Kidney (tissue), 14 donors: Measurements from ENCODE around the gene DRC3. TPM values are rescaled to one million over a fixed set of nuclear protein-coding genes. Genes with fewer than 3 reads are reported as not detected.

Experiments
- DNase-seq, 5 donors: peaks; one replicate each; pipeline ENCODE4 v3.0.0-alpha.2; 2013 to 2020
- FAIRE-seq: peaks from 2 replicates; lab custom pipeline; 2012; peaks lifted over from hg19 to GRCh38; lab: Jason Lieb, UNC
- H3K27ac ChIP-seq, 2 donors: one replicate each; pipeline ENCODE4 v1.7.0; 2013; ENCODE audit warnings: low read depth in 2 of 2, low read length in 2 of 2, inconsistent platforms in 1 of 2
- H3K27me3 ChIP-seq: one replicate; pipeline ENCODE4 v1.7.1; 2013; ENCODE audit warnings: low read length, inconsistent platforms; ENCODE audit not compliant: control insufficient read depth, insufficient read depth
- H3K36me3 ChIP-seq, 3 donors: one replicate each; pipeline versions ENCODE4 v1.7.0 to v1.7.1; 2013; ENCODE audit warnings: low read length in 3 of 3, control low read depth in 1 of 3, inconsistent platforms in 1 of 3; ENCODE audit not compliant: insufficient read depth in 3 of 3, control insufficient read depth in 2 of 3
- H3K4me1 ChIP-seq, 3 donors: one replicate each; pipeline versions ENCODE4 v1.7.0 to v1.7.1; 2013; ENCODE audit warnings: low read length in 3 of 3, inconsistent platforms in 1 of 3, low read depth in 1 of 3; ENCODE audit not compliant: control insufficient read depth in 2 of 3, insufficient read depth in 2 of 3
- H3K4me3 ChIP-seq, 3 donors: one replicate each; pipeline versions ENCODE4 v1.7.0 to v1.8.1; 2013; ENCODE audit warnings: low read length in 3 of 3, control low read depth in 1 of 3, inconsistent platforms in 1 of 3
- H3K9ac ChIP-seq, 3 donors: one replicate each; pipeline versions ENCODE4 v1.7.0 to v1.7.1; 2013; ENCODE audit warnings: low read length in 3 of 3, control low read depth in 1 of 3, inconsistent platforms in 1 of 3
- H3K9me3 ChIP-seq, 3 donors: one replicate each; pipeline versions ENCODE4 v1.7.0 to v1.7.1; 2013; ENCODE audit warnings: low read length in 3 of 3, control low read depth in 1 of 3, inconsistent platforms in 1 of 3; ENCODE audit not compliant: control insufficient read depth in 2 of 3, insufficient read depth in 1 of 3
- CTCF ChIP-seq: IDR thresholded peaks from 3 replicates; pipeline ENCODE4 v1.5.1; 2012; ENCODE audit warnings: mild to moderate bottlenecking, moderate library complexity, borderline replicate concordance; ENCODE audit not compliant: insufficient read depth; ENCODE audit errors: extremely low read depth
- intact Hi-C: fragments of 100-400 bp; cut with DNase I; formaldehyde crosslinking; loops from one replicate; pipeline ENCODE4 v1.11.1; 2022
- polyA plus RNA-seq: library from polyadenylated mRNA; stranded (reverse); fragments of 350-450 nt; fragmentation: Illumina TruSeq; extraction: RNeasy Lipid Tissue Mini Kit (QIAGEN cat#74804); gene quantifications from one replicate; pipeline ENCODE4 v1.2.3, GENCODE V29; 2014; ENCODE audit warnings: low read depth, low replicate concordance; ENCODE audit not compliant: insufficient read depth
- total RNA-seq: library from RNA; stranded (reverse); fragmentation: NEBNext Ultra II Directional; extraction: Animal tissue kit (Norgen Biotek cat#: 25700); gene quantifications from one replicate; pipeline ENCODE4 v1.2.1, GENCODE V29; 2021
- donor health status: control.
- donor health status: control.
- donor health status: control.
- donor health status: control.
- donor health status: control.
- donor health status: DM: yes; HTN: yes; CAD: no.
- donor health status: Normal renal cell carcinoma (clear cell type).

DRC3 gene
- total and polyA plus RNA-seq, 2 donors from 2014 or later, result 8.6 to 17.3 TPM

GRCh38 chr17:17942846-17943245 lies 29.8 kb upstream of the DRC3 start:
- DNase-seq (no peak), FAIRE-seq (no peak)
- no peak overlapping the region for H3K4me3 ChIP-seq
- H3K27ac ChIP-seq, result peak overlapping the region in 1 of 2 donors; percentile 39
- no peak for TF ChIP-seq CTCF
- no peaks in the 10 kb centered on the region for H3K36me3 ChIP-seq
- H3K9me3 ChIP-seq, result no peaks in the 10 kb centered on the region
- intact Hi-C loops, result no loop called here
- peaks cover 0 to 57% (median 32%) of the 10 kb centered on the region in 3 donors for H3K4me1 ChIP-seq
- H3K9ac ChIP-seq, result peak overlapping the region in 1 of 3 donors; percentile 9
- no peaks in the 10 kb centered on the region for H3K27me3 ChIP-seq

- Histone ChIP-seq H3K9ac (peak overlapping the region in 1 of 3 donors; percentile 9), H3K9me3 (no peaks in the 10 kb centered on the region), H3K4me1 (peaks cover 0 to 51% (median 31%) of the 10 kb centered on the region in 3 donors), H3K36me3 (no peaks in the 10 kb centered on the region), H3K4me3 (no peak overlapping the region), H3K27ac (peak overlapping the region; percentile 0 to 16), H3K27me3 (no peaks in the 10 kb centered on the region)
- DNase-seq, result no peak
- no peak for TF ChIP-seq CTCF
- intact Hi-C loops, result no loop called here
- no peak for FAIRE-seq
Observed at GRCh38 chr17:17943281-17943984, 29.2 kb upstream of the DRC3 start.

- Histone ChIP-seq H3K4me3 (no peak overlapping the region), H3K9ac (no peak overlapping the region), H3K9me3 (no peaks in the 10 kb centered on the region), H3K27me3 (no peaks in the 10 kb centered on the region), H3K4me1 (peaks cover 0 to 43% (median 31%) of the 10 kb centered on the region in 3 donors), H3K36me3 (no peaks in the 10 kb centered on the region), H3K27ac (peak overlapping the region in 1 of 2 donors; percentile 9)
- no peak for TF ChIP-seq CTCF
- intact Hi-C loops, result no loop called here
- FAIRE-seq (no peak), DNase-seq (peak in 3 of 5 donors; percentile 31 to 76 (median 68))
Observed at GRCh38 chr17:17944242-17944641, 28.4 kb upstream of the DRC3 start.

GRCh38 chr17:17944743-17945142 lies 27.9 kb upstream of the DRC3 start:
- Histone ChIP-seq H3K27ac (no peak overlapping the region), H3K9me3 (no peaks in the 10 kb centered on the region), H3K4me3 (no peak overlapping the region), H3K27me3 (no peaks in the 10 kb centered on the region), H3K36me3 (no peaks in the 10 kb centered on the region), H3K9ac (no peak overlapping the region), H3K4me1 (peaks cover 0 to 38% (median 31%) of the 10 kb centered on the region in 3 donors)
- intact Hi-C loops, result no loop called here
- TF ChIP-seq CTCF, result no peak
- peak in 2 of 5 donors; percentile 27 to 34 for DNase-seq
- no peak for FAIRE-seq
